Parathyroid adenoma (tissue), 2 donors: ENCODE measurements around the gene SPAG17.

Experiments
- H2AFZ ChIP-seq: fragments of 300-600 bp; sonication (generic); one replicate; pipeline ENCODE4 v1.7.0; 2017; ENCODE audit warnings: antibody characterized with exemption, mild to moderate bottlenecking
- H3K27ac ChIP-seq: fragments of 300-600 bp; sonication (generic); one replicate; pipeline ENCODE4 v1.7.0; 2017
- H3K27me3 ChIP-seq: fragments of 300-600 bp; sonication (generic); one replicate; pipeline ENCODE4 v1.7.0; 2017; ENCODE audit warnings: low read length; ENCODE audit not compliant: control insufficient read depth, insufficient read depth
- H3K36me3 ChIP-seq: fragments of 300-600 bp; sonication (generic); one replicate; pipeline ENCODE4 v1.7.0; 2017; ENCODE audit warnings: low read length; ENCODE audit not compliant: control insufficient read depth, insufficient read depth
- H3K4me1 ChIP-seq: fragments of 300-600 bp; sonication (generic); one replicate; pipeline ENCODE4 v1.7.0; 2017; ENCODE audit warnings: control low read depth
- H3K4me2 ChIP-seq: fragments of 300-600 bp; sonication (generic); one replicate; pipeline ENCODE4 v1.7.0; 2017; ENCODE audit warnings: low read length
- H3K4me3 ChIP-seq: fragments of 300-600 bp; sonication (generic); one replicate; pipeline ENCODE4 v1.7.0; 2017; ENCODE audit warnings: low read depth, low read length
- H3K79me2 ChIP-seq: fragments of 300-600 bp; sonication (generic); one replicate; pipeline ENCODE4 v1.7.0; 2017; ENCODE audit warnings: control low read depth
- H3K9ac ChIP-seq: fragments of 300-600 bp; sonication (generic); one replicate; pipeline ENCODE4 v1.7.0; 2017; ENCODE audit warnings: mild to moderate bottlenecking
- H3K9me3 ChIP-seq: fragments of 300-600 bp; sonication (generic); one replicate; pipeline ENCODE4 v1.7.0; 2017; ENCODE audit warnings: low read length; ENCODE audit not compliant: control insufficient read depth
- CTCF ChIP-seq: fragments of 300-600 bp; sonication (generic); IDR thresholded peaks from one replicate; pipeline ENCODE4 v1.7.0; 2017; ENCODE audit warnings: antibody characterized with exemption, mild to moderate bottlenecking
- donor health status: primary hyperparathyroidism.

SPAG17 gene

GRCh38 chr1:118206966-118207365 lies 21.9 kb upstream of the SPAG17 start:
- H3K36me3 ChIP-seq = no peaks in the 10 kb centered on the region
- H3K4me3 ChIP-seq = no peak overlapping the region
- no peaks in the 10 kb centered on the region for H3K9me3 ChIP-seq
- H3K9ac ChIP-seq = no peak overlapping the region
- no peaks in the 10 kb centered on the region for H3K79me2 ChIP-seq
- TF ChIP-seq CTCF = no peak
- no peaks in the 10 kb centered on the region for H3K27me3 ChIP-seq
- H3K27ac ChIP-seq = no peak overlapping the region
- H2AFZ ChIP-seq = no peak overlapping the region
- H3K4me2 ChIP-seq = no peak overlapping the region
- no peaks in the 10 kb centered on the region for H3K4me1 ChIP-seq

GRCh38 chr1:118204648-118205047 lies 19.6 kb upstream of the SPAG17 start:
- no peak overlapping the region for H3K4me2 ChIP-seq
- no peaks in the 10 kb centered on the region for H3K27me3 ChIP-seq
- no peak for TF ChIP-seq CTCF
- H3K4me1 ChIP-seq = no peaks in the 10 kb centered on the region
- H3K9ac ChIP-seq = no peak overlapping the region
- no peak overlapping the region for H3K4me3 ChIP-seq
- no peaks in the 10 kb centered on the region for H3K36me3 ChIP-seq
- H2AFZ ChIP-seq = no peak overlapping the region
- no peaks in the 10 kb centered on the region for H3K9me3 ChIP-seq
- H3K79me2 ChIP-seq = no peaks in the 10 kb centered on the region
- no peak overlapping the region for H3K27ac ChIP-seq

- Histone ChIP-seq H3K79me2 (no peaks in the 10 kb centered on the region), H3K4me2 (no peak overlapping the region), H3K27me3 (no peaks in the 10 kb centered on the region), H3K27ac (no peak overlapping the region), H3K9me3 (no peaks in the 10 kb centered on the region), H3K9ac (no peak overlapping the region), H3K36me3 (no peaks in the 10 kb centered on the region), H2AFZ (no peak overlapping the region), H3K4me1 (no peaks in the 10 kb centered on the region), H3K4me3 (no peak overlapping the region)
- TF ChIP-seq CTCF = no peak
Observed at GRCh38 chr1:118204105-118204504, 19.1 kb upstream of the SPAG17 start.

GRCh38 chr1:118202076-118202608 lies 17.1 kb upstream of the SPAG17 start:
- Histone ChIP-seq H3K27me3 (no peaks in the 10 kb centered on the region), H3K4me3 (no peak overlapping the region), H3K9me3 (no peaks in the 10 kb centered on the region), H3K4me1 (no peaks in the 10 kb centered on the region), H3K36me3 (no peaks in the 10 kb centered on the region), H3K9ac (no peak overlapping the region), H2AFZ (no peak overlapping the region), H3K27ac (no peak overlapping the region), H3K79me2 (no peaks in the 10 kb centered on the region), H3K4me2 (no peak overlapping the region)
- no peak for TF ChIP-seq CTCF

GRCh38 chr1:118201524-118201923 lies 16.5 kb upstream of the SPAG17 start:
- no peaks in the 10 kb centered on the region for H3K27me3 ChIP-seq
- H3K27ac ChIP-seq = no peak overlapping the region
- H3K79me2 ChIP-seq = no peaks in the 10 kb centered on the region
- no peak overlapping the region for H3K4me2 ChIP-seq
- no peaks in the 10 kb centered on the region for H3K36me3 ChIP-seq
- H3K9me3 ChIP-seq = no peaks in the 10 kb centered on the region
- no peak overlapping the region for H3K9ac ChIP-seq
- no peaks in the 10 kb centered on the region for H3K4me1 ChIP-seq
- H3K4me3 ChIP-seq = no peak overlapping the region
- TF ChIP-seq CTCF = no peak
- no peak overlapping the region for H2AFZ ChIP-seq
